ENCODE measurements around the gene OR7G1.
"Not testable (repeated sequence)": the region's sequence is repeated elsewhere in the genome, so short reads cannot be mapped to it uniquely, and the experiment has no call there.

The OR7G1 gene

GRCh38 chr19:9078651-9079050 lies 36.9 kb downstream of the OR7G1 start:
- DNase-seq (ENCODE audit: extremely low read depth in 1 of 2, low read depth in 1 of 2) = no peak

- no peak for DNase-seq (ENCODE audit: extremely low read depth in 1 of 2, low read depth in 1 of 2)
These were observed 38.7 kb downstream of the OR7G1 start for GRCh38 chr19:9076901-9077300.

GRCh38 chr19:9075064-9075949 lies 40.3 kb downstream of the OR7G1 start:
- no peak for DNase-seq (ENCODE audit: extremely low read depth in 1 of 2, low read depth in 1 of 2)

GRCh38 chr19:9073806-9074205 lies 41.8 kb downstream of the OR7G1 start:
- DNase-seq (ENCODE audit: extremely low read depth in 1 of 2, low read depth in 1 of 2) = no peak

GRCh38 chr19:9071720-9072119 lies 43.8 kb downstream of the OR7G1 start:
- DNase-seq (ENCODE audit: extremely low read depth in 1 of 2, low read depth in 1 of 2) = not testable (repeated sequence)

- DNase-seq (ENCODE audit: extremely low read depth in 1 of 2, low read depth in 1 of 2) = no peak
These were observed 45.5 kb downstream of the OR7G1 start for GRCh38 chr19:9070066-9070465.

GRCh38 chr19:9065457-9066014 lies 50.0 kb downstream of the OR7G1 start:
- no peak for DNase-seq (ENCODE audit: extremely low read depth in 1 of 2, low read depth in 1 of 2)

Data from activated CD8-positive, alpha-beta memory T cell treated with anti-CD3 and anti-CD28 coated beads for 1 hour (primary cell).